NT2/D1 (cell line): Measurements from ENCODE around the gene PAPOLG.

ENCODE experiments used
- SUZ12 ChIP-seq: IDR thresholded peaks from 2 replicates; pipeline ENCODE4 v1.6.1; 2011; ENCODE audit not compliant: insufficient read length, insufficient read depth; ENCODE audit errors: extremely low read depth
- YY1 ChIP-seq: IDR thresholded peaks from 2 replicates; pipeline ENCODE4 v1.6.1; 2011; ENCODE audit not compliant: insufficient read length, insufficient read depth
- ZNF274 ChIP-seq: IDR thresholded peaks from 2 replicates; pipeline ENCODE4 v1.6.1; 2011; ENCODE audit warnings: mild to moderate bottlenecking, low read depth, low read length

GRCh38 chr2:60837123-60837522 lies 81.1 kb downstream of the PAPOLG start:
- TF ChIP-seq SUZ12 (no peak), YY1 (no peak), ZNF274 (no peak)
